GM19328 (cell line): ENCODE results near the gene AGO4.
"Not testable (repeated sequence)": the region's sequence is repeated elsewhere in the genome, so short reads cannot be mapped to it uniquely, and the experiment has no call there.

Experiments
- ATAC-seq: cut with Tn5 transposase; IDR thresholded peaks from one replicate; pipeline ENCODE4 v1.9.1; 2021; ENCODE audit warnings: mild to moderate bottlenecking, moderate library complexity; ENCODE audit not compliant: unreplicated experiment

Gene AGO4

DNA sequence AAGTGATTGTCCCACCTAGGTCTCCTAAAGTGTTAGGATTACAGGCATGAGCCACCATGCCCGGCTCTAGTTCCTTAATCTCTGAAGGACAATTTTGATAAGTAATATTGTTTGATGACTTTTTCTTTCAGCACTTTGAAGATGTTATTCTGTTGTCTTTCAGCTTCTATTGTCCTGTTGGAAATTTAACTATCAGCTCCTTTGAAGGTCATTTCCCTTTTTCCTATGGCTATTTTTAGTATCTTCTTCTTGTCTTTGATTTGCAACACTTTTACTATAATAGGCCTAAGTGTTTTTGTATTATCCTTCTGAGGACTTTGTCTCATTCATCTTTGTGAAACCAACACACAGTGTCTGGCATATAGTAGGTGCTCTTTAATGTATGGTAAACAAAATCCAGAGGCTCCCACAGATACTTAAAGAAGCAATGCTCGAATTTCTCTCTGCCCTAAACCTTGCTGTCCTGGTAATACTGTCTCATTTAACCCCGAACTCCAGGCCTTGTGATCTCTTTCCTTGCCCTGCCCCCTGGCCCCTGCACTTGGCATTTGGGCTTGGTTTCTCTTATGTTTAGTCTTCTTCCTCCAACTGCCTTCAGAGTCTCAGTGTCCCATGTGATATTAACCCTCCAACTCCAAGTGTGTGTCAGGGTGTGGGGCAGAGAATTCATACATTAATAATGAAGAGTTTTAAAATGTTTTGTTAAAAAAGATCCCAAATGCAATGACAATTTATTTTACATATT is 56.2 kb downstream of the AGO4 start:
- no peak for ATAC-seq

DNA sequence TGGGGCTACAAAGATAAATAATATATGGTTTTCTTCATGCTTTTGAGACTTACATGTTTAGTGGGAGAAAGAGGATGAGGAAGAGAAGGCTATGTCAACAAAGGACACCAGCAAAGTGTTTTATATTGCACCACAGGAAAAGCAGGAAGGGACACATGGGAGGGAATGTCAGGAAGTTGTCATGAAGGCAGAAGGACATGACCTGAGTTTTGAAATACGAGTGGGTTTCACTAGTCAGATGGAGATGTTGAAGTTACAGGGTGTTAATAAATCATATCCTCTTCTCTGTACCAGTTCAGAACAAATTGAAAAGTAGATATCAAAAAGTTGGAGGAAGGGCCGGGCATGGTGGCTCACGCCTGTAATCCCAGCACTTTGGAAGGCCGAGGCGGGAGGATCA is 57.0 kb downstream of the AGO4 start:
- no peak for ATAC-seq

DNA sequence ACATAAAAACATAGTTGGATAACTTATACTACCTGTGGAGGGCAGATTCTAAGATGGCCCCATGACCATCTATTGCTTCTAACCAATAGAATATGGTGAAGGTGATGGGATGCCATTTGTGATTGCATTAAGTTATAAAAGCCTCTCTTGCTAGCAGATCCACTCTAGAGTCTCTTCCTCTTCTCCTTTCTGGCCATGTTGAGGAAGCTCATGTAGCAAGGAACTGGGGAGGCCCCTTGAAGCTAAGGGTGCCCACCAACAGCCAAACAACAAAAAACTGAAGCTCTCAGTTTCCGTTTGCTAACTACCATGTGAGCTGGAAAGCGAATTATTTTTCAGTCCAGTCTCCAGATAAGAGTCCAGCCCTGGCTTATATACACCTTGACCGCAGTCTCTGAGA is 59.2 kb downstream of the AGO4 start:
- no peak for ATAC-seq

DNA sequence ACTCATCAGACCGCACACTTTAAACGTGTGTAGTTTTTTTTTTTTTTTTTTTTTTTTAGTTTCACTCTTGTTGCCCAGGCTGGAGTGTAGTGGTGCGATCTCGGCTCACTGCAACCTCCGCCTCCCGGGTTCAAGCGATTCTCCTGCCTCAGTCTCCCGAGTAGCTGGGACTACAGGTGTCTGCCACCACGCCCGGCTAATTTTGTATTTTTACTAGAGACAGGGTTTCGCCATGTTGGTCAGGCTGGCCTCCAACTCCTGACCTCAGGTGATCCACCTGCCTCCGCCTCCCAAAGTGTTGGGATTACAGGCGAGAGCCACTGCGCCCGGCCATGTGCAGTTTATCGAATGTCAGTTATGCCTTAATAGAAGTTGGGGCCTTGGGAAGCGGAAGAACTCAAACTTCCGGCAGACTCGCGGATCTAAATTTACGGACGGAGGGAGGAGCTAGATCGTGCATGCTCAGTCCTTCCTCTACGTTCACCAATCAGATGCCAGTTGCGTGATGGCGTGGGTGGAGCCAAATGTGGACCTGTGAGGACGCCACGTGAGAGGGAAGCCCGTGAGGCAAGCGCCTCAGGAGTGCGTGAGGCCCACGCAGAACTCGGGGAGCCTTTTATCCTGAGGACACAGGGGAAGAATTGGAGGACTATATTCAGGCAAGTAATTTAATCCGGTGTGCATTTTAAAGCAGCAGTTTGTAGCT is 61.6 kb downstream of the AGO4 start:
- not testable (repeated sequence) for ATAC-seq

DNA sequence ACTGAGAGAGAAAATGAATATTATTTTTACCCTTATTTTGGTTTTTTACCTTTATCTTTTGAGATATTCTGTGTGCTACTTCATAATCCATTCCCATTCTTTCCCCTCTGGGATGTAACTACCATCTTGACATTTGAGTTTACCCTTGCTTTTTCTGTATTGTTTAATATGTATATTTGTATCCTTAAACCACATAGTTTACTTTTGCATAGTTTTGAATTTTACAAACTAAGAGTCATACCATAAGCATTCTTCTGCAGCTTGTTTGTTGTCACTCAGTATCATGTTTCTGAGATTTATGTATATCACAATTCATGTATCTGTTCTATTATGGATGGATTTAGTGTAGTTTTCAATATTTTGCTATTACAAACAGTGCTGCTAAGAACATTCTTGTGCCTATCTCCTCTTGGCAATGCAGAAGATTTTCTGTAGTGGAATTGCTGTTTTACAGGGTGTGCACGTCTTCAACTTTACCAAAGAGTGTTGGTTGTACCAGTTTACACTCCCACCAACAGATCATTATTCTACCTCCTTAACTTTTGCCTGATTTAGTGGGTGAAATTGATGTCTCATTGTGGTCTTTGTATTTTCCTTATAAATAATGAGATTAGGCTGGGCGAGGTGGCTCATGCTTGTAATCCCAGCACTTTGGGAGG is 63.0 kb downstream of the AGO4 start:
- no peak for ATAC-seq

GRCh38 chr1:35873243-35873750 is 65.5 kb downstream of the AGO4 start:
- no peak for ATAC-seq

DNA sequence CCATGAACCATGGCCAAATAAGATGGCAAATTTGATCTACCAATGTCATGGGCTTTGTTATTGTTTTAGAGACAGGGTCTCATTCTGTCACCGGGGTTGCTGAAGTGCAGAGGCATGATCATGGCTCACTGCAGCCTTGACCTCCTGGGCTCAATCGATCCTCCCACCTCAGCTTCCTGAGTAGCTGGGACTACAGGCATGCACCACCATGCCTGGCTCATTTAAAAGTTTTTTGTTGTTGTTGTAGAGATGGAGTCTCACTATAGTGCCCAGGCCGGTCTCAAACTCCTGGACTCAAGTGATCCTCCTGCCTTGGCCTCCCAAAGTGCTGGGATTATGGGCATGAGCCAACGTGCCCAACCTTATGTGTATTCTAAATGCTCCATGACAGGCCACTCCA is 66.3 kb downstream of the AGO4 start:
- not testable (repeated sequence) for ATAC-seq

DNA sequence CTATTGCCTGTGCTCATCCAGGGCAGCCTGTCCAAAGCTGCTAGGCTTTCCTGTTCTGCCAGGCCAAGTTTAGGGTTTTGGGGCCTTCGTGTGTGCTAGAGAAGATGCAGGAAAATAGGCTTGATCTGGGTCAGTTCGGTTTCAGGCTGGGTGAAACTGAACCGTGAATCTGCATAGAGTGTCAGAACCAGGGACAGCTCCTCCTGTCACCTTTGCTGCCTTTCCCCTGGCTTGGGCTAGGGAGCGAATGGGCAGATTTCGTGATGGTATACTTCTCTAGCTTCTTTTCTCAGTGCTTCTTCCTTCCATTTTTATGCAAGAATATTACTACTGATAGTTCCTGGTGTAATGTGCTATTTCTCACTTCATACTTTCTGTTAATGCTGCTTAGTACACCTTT is 69.2 kb downstream of the AGO4 start:
- ATAC-seq: no peak

DNA sequence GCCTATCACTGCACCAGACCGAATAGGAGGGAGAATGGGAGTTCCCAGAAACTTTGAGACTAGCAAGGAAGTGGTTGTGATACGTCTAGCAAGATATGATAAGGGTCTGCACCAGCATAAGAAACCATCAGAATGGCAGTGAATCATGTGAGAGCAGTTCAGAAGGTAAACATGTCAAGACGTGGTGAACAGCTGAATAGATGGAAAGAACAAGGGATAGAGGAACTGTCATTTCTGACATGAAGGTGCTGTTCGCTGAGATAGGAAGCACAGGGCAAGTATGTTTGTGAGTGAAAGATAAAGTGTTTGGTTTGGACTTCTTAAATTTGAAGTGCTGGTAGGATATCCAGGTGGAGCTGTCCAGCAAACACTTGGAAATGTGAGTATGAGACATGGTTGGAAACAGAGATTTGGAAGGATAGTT is 74.0 kb downstream of the AGO4 start:
- ATAC-seq: no peak

GRCh38 chr1:35882586-35882944 is 74.7 kb downstream of the AGO4 start:
- no peak for ATAC-seq

DNA sequence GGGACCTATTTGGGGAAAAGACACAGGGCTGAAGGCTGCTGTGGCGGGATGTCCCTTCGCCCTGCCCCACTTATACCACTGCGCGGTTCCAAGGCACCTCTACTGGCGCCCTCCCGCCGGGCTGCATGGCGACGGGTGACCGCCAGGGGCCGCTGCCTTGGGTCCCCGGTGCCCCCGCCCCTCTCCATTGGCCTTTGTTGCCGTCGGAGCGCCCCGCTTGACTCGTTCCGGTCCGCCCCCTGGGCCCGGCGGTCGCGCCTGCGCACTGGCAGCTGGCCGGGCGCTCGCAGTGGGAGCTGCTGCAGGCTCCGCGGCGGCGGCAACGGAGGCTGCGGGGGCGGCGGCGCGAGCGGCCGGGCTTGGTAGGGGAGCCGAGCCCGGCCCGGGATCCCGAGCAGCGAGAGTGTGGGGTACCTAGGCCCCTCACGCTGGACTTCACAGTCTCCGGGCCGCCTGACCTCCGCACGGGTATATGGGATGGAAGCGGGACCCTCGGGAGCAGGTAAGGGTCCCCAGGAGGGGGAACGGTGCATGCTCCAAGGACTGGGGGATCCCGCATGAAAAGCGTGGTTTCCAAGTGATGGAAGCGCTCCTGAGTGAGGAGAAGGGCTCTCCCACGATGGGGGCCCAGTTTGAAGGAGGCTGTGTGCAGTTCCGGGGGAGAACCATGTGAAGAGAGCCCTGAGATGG is 75.3 kb downstream of the AGO4 start, which contains the start of gene AGO1:
AGO1 (plus strand) TSS at position 265 of the 690 bp plus-strand sequence; CDS start at position 478, 213 bp downstream.
- peak; percentile 80 for ATAC-seq

DNA sequence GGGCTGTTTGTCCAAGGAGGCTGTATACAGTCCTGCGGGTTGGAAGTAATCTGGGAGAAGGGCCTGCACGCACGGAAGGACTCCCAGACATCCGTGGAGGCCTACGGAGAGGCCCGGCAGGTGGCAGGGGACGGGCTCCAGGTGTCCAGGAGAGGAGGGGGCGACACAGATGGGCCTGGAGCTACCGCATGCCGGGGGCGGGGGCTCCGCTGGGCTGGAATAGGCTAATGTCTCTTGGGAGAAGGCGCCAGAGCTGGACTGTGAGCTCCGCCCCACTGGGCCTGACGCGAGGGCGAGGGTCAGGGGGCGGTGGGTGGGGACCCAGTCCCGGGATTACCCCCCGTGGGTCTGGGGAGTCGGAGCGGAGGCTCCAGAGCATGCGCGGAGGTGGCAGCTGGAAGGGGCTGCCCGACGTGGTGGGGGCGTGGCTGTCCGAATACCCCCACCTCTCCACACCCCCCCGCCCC is 75.9 kb downstream of the AGO4 start:
- peak; percentile 3 for ATAC-seq

DNA sequence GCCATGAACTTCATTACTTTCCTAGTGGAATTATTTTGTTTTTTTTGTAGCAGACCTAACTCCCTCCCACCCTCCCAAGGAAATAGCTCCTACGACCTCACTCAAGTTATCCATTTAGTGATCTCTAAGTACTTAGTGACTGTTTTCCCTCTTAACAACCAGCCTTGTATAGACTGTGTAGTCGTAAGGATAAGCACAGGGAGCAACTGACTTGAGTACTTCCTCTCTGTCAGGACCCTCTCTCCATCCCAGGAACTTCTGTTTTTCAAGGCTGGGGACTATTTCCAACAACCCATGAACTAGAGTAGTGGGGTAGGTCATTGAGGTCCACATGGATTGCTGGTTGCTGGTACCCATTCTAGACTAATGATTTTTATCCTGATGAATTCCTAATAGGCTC is 77.1 kb downstream of the AGO4 start:
- no peak for ATAC-seq

GRCh38 chr1:35885961-35886558 is 78.2 kb downstream of the AGO4 start:
- ATAC-seq: no peak

DNA sequence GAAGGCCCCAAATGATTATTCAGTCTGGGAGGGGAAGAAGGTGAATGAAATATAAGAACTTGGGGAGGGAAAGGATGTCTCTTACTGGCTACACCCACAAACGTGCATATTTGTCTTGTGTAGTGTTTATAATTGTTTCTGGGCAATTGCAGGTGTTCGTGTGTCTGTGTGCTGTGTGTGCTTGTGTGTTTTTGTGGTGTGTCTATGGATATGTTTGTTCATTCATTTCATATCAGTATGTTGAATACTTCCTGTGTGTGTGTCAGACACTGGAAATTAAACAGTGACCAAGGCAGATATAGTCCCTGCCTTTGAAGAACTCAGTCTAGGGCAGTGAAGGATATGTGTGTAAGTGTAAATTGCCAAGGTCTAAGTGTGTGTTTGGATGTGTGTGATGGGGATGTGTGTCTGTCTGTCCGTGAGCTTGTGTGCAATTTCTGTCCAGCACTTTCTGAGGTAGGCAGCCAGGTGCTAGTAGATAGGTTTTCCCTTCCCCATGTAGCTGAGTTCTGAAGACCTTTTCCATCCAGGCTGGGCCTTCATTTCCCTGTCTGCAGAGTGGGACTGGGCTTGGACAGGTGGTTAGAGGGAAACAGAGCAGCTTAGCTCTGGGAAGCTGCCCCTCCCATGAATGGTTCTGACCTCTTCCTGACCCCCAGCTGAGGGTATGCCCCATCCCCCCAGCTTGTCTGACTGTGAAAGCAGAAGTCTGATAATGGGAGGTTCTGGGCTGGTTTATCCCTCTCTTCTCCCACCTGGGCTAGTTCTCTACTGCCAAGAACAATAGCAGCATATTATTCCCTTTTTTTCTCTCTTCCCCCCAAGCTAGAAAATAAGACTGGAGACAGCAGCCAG is 79.0 kb downstream of the AGO4 start:
- no peak for ATAC-seq

- ATAC-seq: no peak
Measured at GRCh38 chr1:35887508-35887907, 79.7 kb downstream of the AGO4 start.

DNA sequence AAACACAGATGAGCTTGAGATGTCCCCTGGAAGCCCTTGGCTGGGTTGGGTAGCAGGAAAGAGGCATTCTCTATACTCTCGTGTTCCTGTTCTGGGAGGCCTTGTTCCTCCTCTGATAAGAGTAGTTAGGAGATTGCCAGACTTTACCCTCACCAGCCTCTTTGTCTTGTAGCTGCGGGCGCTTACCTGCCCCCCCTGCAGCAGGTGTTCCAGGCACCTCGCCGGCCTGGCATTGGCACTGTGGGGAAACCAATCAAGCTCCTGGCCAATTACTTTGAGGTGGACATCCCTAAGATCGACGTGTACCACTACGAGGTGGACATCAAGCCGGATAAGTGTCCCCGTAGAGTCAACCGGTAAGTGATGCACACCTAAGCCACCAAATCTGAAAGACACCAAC is 80.4 kb downstream of the AGO4 start:
- no peak for ATAC-seq

- ATAC-seq: not testable (repeated sequence)
Measured at GRCh38 chr1:35888981-35889380, 81.2 kb downstream of the AGO4 start.

DNA sequence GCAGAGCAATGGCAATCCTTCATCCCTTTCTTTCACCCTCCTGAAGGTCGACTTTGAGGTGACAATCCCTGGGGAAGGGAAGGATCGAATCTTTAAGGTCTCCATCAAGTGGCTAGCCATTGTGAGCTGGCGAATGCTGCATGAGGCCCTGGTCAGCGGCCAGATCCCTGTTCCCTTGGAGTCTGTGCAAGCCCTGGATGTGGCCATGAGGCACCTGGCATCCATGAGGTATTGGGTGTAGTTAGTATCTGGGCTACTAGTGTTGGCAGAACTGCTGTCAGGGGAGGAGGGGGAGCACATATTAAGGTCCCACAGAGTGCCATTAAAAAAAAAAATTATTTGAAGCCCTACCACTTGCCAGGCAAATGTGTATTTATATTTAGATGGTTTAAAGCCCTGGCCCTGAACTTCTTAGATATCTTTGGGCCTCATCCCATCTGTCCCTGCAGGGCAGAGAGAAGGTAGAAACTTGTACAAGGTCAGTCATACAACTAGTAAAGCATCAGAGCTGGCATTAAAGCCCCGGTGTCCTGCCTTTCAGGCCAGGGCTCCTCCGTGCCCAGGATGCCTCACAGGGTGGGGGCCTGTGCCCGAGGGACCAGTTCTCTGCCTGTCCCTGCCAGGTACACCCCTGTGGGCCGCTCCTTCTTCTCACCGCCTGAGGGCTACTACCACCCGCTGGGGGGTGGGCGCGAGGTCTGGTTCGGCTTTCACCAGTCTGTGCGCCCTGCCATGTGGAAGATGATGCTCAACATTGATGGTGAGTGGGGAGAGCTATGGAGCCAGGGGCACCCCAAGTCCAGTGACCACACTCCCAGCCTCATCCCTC is 85.4 kb downstream of the AGO4 start:
- no peak for ATAC-seq
